Activated CD8-positive, alpha-beta memory T cell treated with anti-CD3 and anti-CD28 coated beads for 48 hours (primary cell): Measurements from ENCODE around the gene HEBP1.

Experiments
- DNase-seq, 3 experiments: peaks; one replicate each; pipeline ENCODE4 v3.0.0-alpha.2; 2020; ENCODE audit warnings: low read depth in 2 of 3, low spot score in 2 of 3

The HEBP1 gene

GRCh38 chr12:12954878-12955625 is 45.0 kb downstream of the HEBP1 start:
- no peak for DNase-seq

- no peak for DNase-seq
Measured at GRCh38 chr12:12954356-12954755, 45.7 kb downstream of the HEBP1 start.

- no peak for DNase-seq
Measured at GRCh38 chr12:12952036-12952435, 48.0 kb downstream of the HEBP1 start, which contains the start of gene GPRC5D. Gene GPRC5D, minus strand, starts transcription at chr12:12952170. Its CDS starts 1,786 bp downstream, at chr12:12950384.

- no peak for DNase-seq
Measured at GRCh38 chr12:12951504-12951903, 48.6 kb downstream of the HEBP1 start.

- no peak for DNase-seq
Measured at GRCh38 chr12:12947902-12948301, 52.2 kb downstream of the HEBP1 start.

- DNase-seq: no peak
Measured at GRCh38 chr12:12946686-12947355, 53.2 kb downstream of the HEBP1 start.

- no peak for DNase-seq
Measured at GRCh38 chr12:12945591-12945990, 54.5 kb downstream of the HEBP1 start.

- DNase-seq: no peak
Measured at GRCh38 chr12:12943586-12944260, 56.3 kb downstream of the HEBP1 start.

GRCh38 chr12:12941450-12942350 is 58.4 kb downstream of the HEBP1 start:
- no peak for DNase-seq

GRCh38 chr12:12939888-12940287 is 60.2 kb downstream of the HEBP1 start:
- DNase-seq: no peak

- DNase-seq: no peak
Measured at GRCh38 chr12:12938541-12938940, 61.5 kb downstream of the HEBP1 start.

- no peak for DNase-seq
Measured at GRCh38 chr12:12936983-12937491, 63.0 kb downstream of the HEBP1 start.

GRCh38 chr12:12934556-12934955 is 65.5 kb downstream of the HEBP1 start:
- DNase-seq: no peak

GRCh38 chr12:12933742-12934141 is 66.3 kb downstream of the HEBP1 start:
- no peak for DNase-seq

- DNase-seq: no peak
Measured at GRCh38 chr12:12930633-12931219, 69.3 kb downstream of the HEBP1 start.

- no peak for DNase-seq
Measured at GRCh38 chr12:12929696-12930095, 70.4 kb downstream of the HEBP1 start.

GRCh38 chr12:12927211-12928079 is 72.6 kb downstream of the HEBP1 start:
- DNase-seq: no peak

- DNase-seq: no peak
Measured at GRCh38 chr12:12926571-12927071, 73.4 kb downstream of the HEBP1 start.

GRCh38 chr12:12925388-12925787 is 74.7 kb downstream of the HEBP1 start:
- no peak for DNase-seq
